Suprapubic skin (tissue), 4 donors: Measurements from ENCODE around the gene COLEC11.

Experiments used
- POLR2A ChIP-seq, 2 donors: fragments of 450-650 bp; IDR thresholded peaks; one replicate each; pipeline ENCODE4 v1.6.1; 2017; ENCODE audit warnings: antibody characterized with exemption in 2 of 2, mild to moderate bottlenecking in 2 of 2, moderate library complexity in 2 of 2
- POLR2AphosphoS5 ChIP-seq, 3 donors: sonication (generic); formaldehyde crosslinking; IDR thresholded peaks; one replicate each; pipeline ENCODE4 v1.6.1; 2017; ENCODE audit warnings: antibody characterized with exemption in 3 of 3
- TF ChIP-seq, protein P1 (sequence below), 2 donors: fragments of 200-600 bp in 1 of 2; fragments of 450-650 bp in 1 of 2; sonication (generic) in 1 of 2; IDR thresholded peaks; one replicate each; pipeline ENCODE4 v1.5.1; 2016 to 2019; ENCODE audit warnings: antibody characterized with exemption in 2 of 2, mild to moderate bottlenecking in 1 of 2, moderate library complexity in 1 of 2

DNA sequence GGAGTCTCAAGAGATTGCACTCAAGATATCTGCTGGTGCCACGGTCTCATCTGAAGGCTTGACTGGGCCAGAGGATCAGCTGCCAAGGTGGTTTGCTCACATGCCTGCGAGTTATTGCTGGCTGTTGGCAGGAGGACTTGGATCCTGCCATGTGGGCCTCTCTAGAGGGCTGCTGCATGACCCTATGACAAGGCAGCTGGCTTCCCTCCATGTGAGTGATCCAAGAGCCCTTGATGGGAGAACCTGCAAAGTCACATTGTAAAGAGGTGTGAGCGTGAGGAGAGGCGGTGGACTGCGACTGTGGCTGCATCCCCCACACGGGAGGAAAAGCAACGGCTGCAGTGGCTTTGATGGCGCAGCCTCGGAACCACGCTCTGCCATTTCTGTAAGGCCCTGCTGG lies 59.1 kb downstream of the COLEC11 start:
- TF ChIP-seq, protein P1, sequence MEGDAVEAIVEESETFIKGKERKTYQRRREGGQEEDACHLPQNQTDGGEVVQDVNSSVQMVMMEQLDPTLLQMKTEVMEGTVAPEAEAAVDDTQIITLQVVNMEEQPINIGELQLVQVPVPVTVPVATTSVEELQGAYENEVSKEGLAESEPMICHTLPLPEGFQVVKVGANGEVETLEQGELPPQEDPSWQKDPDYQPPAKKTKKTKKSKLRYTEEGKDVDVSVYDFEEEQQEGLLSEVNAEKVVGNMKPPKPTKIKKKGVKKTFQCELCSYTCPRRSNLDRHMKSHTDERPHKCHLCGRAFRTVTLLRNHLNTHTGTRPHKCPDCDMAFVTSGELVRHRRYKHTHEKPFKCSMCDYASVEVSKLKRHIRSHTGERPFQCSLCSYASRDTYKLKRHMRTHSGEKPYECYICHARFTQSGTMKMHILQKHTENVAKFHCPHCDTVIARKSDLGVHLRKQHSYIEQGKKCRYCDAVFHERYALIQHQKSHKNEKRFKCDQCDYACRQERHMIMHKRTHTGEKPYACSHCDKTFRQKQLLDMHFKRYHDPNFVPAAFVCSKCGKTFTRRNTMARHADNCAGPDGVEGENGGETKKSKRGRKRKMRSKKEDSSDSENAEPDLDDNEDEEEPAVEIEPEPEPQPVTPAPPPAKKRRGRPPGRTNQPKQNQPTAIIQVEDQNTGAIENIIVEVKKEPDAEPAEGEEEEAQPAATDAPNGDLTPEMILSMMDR (IDR thresholded peaks at IDR 0.05), result no peak
- no peak for TF ChIP-seq POLR2A (IDR thresholded peaks at IDR 0.05)
- TF ChIP-seq POLR2AphosphoS5 (IDR thresholded peaks at IDR 0.05), result no peak
